ENCODE measurements around the gene GRIK3. TPM values are rescaled to one million over a fixed set of nuclear protein-coding genes. Genes with fewer than 3 reads are reported as not detected.

The GRIK3 gene
- total and polyA plus RNA-seq, 2 experiments from 2014 or later: 0.31 to 2.9 TPM

- H3K27ac ChIP-seq (ENCODE audit: low read depth): no peak overlapping the region
- TF ChIP-seq POLR2AphosphoS5 (IDR thresholded peaks at IDR 0.05; ENCODE audit: low read depth) (no peak), EZH2 (IDR thresholded peaks at IDR 0.05; ENCODE audit: low read depth, unreplicated experiment) (no peak), NANOG (IDR thresholded peaks at IDR 0.05; ENCODE audit: borderline replicate concordance) (no peak), STAT1 (IDR thresholded peaks at IDR 0.05; ENCODE audit: unreplicated experiment) (no peak), CREB1 (CRISPR knock-in tag; IDR thresholded peaks at IDR 0.05; ENCODE audit: low read depth) (no peak), ZNF462 (CRISPR knock-in tag; IDR thresholded peaks at IDR 0.05) (no peak), REST (IDR thresholded peaks at IDR 0.05; ENCODE audit: unreplicated experiment) (no peak), ZNF114 (CRISPR knock-in tag; IDR thresholded peaks at IDR 0.05) (no peak), CTCF (conservative IDR thresholded peaks at IDR 0.05; ENCODE audit: low read depth in 2 of 2) (no peak), JUNB (IDR thresholded peaks at IDR 0.05; ENCODE audit: unreplicated experiment) (no peak), ZNF331 (CRISPR knock-in tag; IDR thresholded peaks at IDR 0.05; ENCODE audit: low read depth) (no peak)
- ATAC-seq (no peak), DNase-seq (ENCODE audit: low spot score) (no peak)
- 0 out of 2 replicates have a peak, but pooled peaks cover 2% of the 10 kb centered on the region for H3K9me2 ChIP-seq (ENCODE audit: insufficient read depth)
- no peak overlapping the region for H3K4me3 ChIP-seq
- H3K79me2 ChIP-seq (replicated peaks; ENCODE audit: insufficient read depth): no peaks in the 10 kb centered on the region
- peaks cover 4% of the 10 kb centered on the region; the same call in 2 of the 3 replicates for H3K4me1 Mint-ChIP-seq
- no peaks in the 10 kb centered on the region for H3K36me3 ChIP-seq (ENCODE audit: insufficient read depth)
- no peak overlapping the region for H3K27ac Mint-ChIP-seq
- H3K9me3 Mint-ChIP-seq: no peaks in the 10 kb centered on the region
- H3K27me3 ChIP-seq (ENCODE audit: insufficient read depth): no peaks in the 10 kb centered on the region
- no peak overlapping the region for H2AFZ ChIP-seq
- H3K4me2 ChIP-seq: no peak overlapping the region
- H3K36me3 Mint-ChIP-seq (ENCODE audit: low read depth): no peaks in the 10 kb centered on the region
- H4K20me1 ChIP-seq (replicated peaks; ENCODE audit: insufficient read depth): no peaks in the 10 kb centered on the region
- no peaks in the 10 kb centered on the region for H3F3A ChIP-seq (replicated peaks; ENCODE audit: low read depth)
- peaks cover 7% of the 10 kb centered on the region; the same call in 1 of the 2 replicates for H3K4me1 ChIP-seq (ENCODE audit: insufficient read depth)
- H3K4me3 Mint-ChIP-seq: no peak overlapping the region
- H3K27me3 Mint-ChIP-seq (ENCODE audit: insufficient read depth, low read depth, poor library complexity): peaks cover 7% of the 10 kb centered on the region
Measured at GRCh38 chr1:36938819-36939218, 95.5 kb downstream of the GRIK3 start.
